ENCODE measurements around the gene KCNA3.

DNA sequence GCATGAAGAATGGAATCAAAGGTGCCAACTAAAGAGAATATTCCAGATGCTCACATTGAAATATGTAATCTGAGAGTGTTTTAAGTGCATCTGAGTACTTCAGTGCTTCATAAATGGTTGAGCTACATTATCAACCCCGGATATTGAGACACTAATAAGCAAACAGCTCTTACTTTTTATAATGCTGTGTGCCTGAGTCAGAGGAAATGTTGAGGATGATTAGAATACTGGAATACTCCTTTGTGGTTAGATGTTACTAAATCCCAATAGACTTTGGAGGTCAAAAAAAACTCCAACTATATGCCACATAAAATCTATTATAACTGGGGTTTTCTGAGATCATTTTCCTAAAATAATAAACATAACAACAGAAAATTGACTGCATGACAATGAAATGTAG, 12.5 kb upstream of the KCNA3 start:
- TF ChIP-seq, protein P1, sequence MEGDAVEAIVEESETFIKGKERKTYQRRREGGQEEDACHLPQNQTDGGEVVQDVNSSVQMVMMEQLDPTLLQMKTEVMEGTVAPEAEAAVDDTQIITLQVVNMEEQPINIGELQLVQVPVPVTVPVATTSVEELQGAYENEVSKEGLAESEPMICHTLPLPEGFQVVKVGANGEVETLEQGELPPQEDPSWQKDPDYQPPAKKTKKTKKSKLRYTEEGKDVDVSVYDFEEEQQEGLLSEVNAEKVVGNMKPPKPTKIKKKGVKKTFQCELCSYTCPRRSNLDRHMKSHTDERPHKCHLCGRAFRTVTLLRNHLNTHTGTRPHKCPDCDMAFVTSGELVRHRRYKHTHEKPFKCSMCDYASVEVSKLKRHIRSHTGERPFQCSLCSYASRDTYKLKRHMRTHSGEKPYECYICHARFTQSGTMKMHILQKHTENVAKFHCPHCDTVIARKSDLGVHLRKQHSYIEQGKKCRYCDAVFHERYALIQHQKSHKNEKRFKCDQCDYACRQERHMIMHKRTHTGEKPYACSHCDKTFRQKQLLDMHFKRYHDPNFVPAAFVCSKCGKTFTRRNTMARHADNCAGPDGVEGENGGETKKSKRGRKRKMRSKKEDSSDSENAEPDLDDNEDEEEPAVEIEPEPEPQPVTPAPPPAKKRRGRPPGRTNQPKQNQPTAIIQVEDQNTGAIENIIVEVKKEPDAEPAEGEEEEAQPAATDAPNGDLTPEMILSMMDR (IDR thresholded peaks at IDR 0.05): no peak
- TF ChIP-seq POLR2A (IDR thresholded peaks at IDR 0.05) (no peak), EP300 (IDR thresholded peaks at IDR 0.05) (no peak)

Measured in stomach (tissue), 4 donors.